Lung (tissue), 12 donors: Measurements from ENCODE around the gene OVOL3. TPM values are rescaled to one million over a fixed set of nuclear protein-coding genes. Genes with fewer than 3 reads are reported as not detected.

Experiments
- ATAC-seq: fragments of 200-7000 bp; cut with Tn5 transposase; one replicate; pipeline ENCODE4 v1.9.1; 2020; ENCODE audit warnings: moderate number of reproducible peaks; ENCODE audit not compliant: insufficient read depth, low FRiP score
- DNase-seq, 3 donors: peaks; one replicate each; pipeline ENCODE4 v3.0.0-alpha.2; 2013 to 2017
- H3K27ac ChIP-seq, 2 donors: one replicate each; pipeline ENCODE4 v1.5.1; 2013; ENCODE audit warnings: mild to moderate bottlenecking in 2 of 2, moderate library complexity in 2 of 2, control low read depth in 1 of 2, inconsistent platforms in 1 of 2, low read depth in 1 of 2, low read length in 1 of 2
- H3K27me3 ChIP-seq, 3 donors: one replicate each; pipeline ENCODE4 v1.5.1; 2013; ENCODE audit warnings: low read length in 2 of 3; ENCODE audit not compliant: control insufficient read depth in 3 of 3, insufficient read depth in 3 of 3
- H3K36me3 ChIP-seq, 4 donors: one replicate each; pipeline ENCODE4 v1.5.1; 2013; ENCODE audit warnings: low read length in 4 of 4, mild to moderate bottlenecking in 1 of 4, moderate library complexity in 1 of 4; ENCODE audit not compliant: control insufficient read depth in 4 of 4, insufficient read depth in 4 of 4
- H3K4me1 ChIP-seq, 5 donors: one replicate each; pipeline ENCODE4 v1.5.1; 2013; ENCODE audit warnings: low read length in 5 of 5, mild to moderate bottlenecking in 2 of 5, moderate library complexity in 1 of 5; ENCODE audit not compliant: control insufficient read depth in 5 of 5, insufficient read depth in 5 of 5
- H3K4me3 ChIP-seq: one replicate; pipeline ENCODE4 v1.5.1; 2013; ENCODE audit warnings: mild to moderate bottlenecking, control low read depth, moderate library complexity
- H3K9ac ChIP-seq, 2 donors: one replicate each; pipeline ENCODE4 v1.5.1; 2013; ENCODE audit warnings: low read length in 2 of 2, control low read depth in 1 of 2; ENCODE audit not compliant: insufficient read depth in 1 of 2
- H3K9me3 ChIP-seq, 4 donors: one replicate each; pipeline ENCODE4 v1.5.1; 2013; ENCODE audit warnings: low read length in 3 of 4, mild to moderate bottlenecking in 1 of 4, moderate library complexity in 1 of 4; ENCODE audit not compliant: control insufficient read depth in 4 of 4, insufficient read depth in 3 of 4
- CTCF ChIP-seq: IDR thresholded peaks from 2 replicates; pipeline ENCODE4 v1.5.1; 2012; ENCODE audit warnings: mild to moderate bottlenecking; ENCODE audit errors: control extremely low read depth, extremely low read depth
- WGBS, 2 donors: extraction: QIAGEN DNeasy Blood & Tissue Kit; methylation state at CpG; one replicate each; pipeline ENCODE4 v1.1.7; 2013; 5-methylcytosine and 5-hydroxymethylcytosine counted together
- polyA plus RNA-seq, 2 donors: library from polyadenylated mRNA; stranded (reverse); fragments of 200-250 nt; gene quantifications; one replicate each; pipeline ENCODE4 v1.2.1, GENCODE V29; 2013
- total RNA-seq, 2 donors: library from RNA; depleted of rRNA in 1 of 2; stranded (reverse); fragments of >200 nt in 1 of 2; gene quantifications; one replicate each; pipeline ENCODE4 v1.2.1, GENCODE V29; 2014 to 2021
- donor health status: control.
- donor health status: control.
- donor health status: Bipolar disorder and iron deficiency.
- donor health status: healthy.
- donor health status: DM: yes; HTN: yes; CAD: no.

Gene OVOL3
- total and polyA plus RNA-seq, 4 donors: not detected

- no peak overlapping the region for H3K4me3 ChIP-seq
- WGBS, 2 donors: 80 to 92% methylated on average over 13 of the region's 13 CpGs
- no peaks in the 10 kb centered on the region for H3K27me3 ChIP-seq
- no peak overlapping the region for H3K27ac ChIP-seq
- ATAC-seq (no peak), DNase-seq (no peak)
- H3K36me3 ChIP-seq: peaks cover 0 to 3% (median 0%) of the 10 kb centered on the region in 4 donors
- H3K9ac ChIP-seq: no peak overlapping the region
- no peaks in the 10 kb centered on the region for H3K9me3 ChIP-seq
- no peak for TF ChIP-seq CTCF
- no peaks in the 10 kb centered on the region for H3K4me1 ChIP-seq
These were observed 19.8 kb upstream of the OVOL3 start for GRCh38 chr19:36090910-36091695.

DNA sequence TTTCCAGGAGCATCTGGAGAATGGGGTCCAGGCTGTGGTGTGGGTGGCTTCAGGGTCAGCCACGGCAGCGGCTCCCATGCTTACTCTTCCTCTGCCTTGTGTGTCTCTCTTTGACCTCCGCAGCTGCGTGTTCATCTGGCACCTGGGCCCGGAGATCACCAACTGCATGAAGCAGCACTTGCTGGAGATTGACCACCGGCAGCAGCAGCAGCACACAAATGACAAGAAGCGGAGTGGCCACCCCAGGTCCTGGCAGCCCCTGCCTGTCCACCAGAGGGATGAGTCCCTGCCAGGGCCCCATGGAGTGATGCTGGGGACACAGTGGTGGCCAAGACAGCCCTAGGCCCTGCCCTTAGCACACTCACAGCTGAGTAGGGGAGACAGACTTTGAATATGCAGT is 18.4 kb upstream of the OVOL3 start:
- ATAC-seq (no peak), DNase-seq (no peak)
- no peaks in the 10 kb centered on the region for H3K9me3 ChIP-seq
- no peaks in the 10 kb centered on the region for H3K4me1 ChIP-seq
- no peak overlapping the region for H3K9ac ChIP-seq
- TF ChIP-seq CTCF: no peak
- H3K4me3 ChIP-seq: no peak overlapping the region
- H3K27ac ChIP-seq: no peak overlapping the region
- H3K36me3 ChIP-seq: peaks cover 0 to 3% (median 0%) of the 10 kb centered on the region in 4 donors
- no peaks in the 10 kb centered on the region for H3K27me3 ChIP-seq
- WGBS, 2 donors: 96 to 97% methylated on average over 7 of the region's 7 CpGs

DNA sequence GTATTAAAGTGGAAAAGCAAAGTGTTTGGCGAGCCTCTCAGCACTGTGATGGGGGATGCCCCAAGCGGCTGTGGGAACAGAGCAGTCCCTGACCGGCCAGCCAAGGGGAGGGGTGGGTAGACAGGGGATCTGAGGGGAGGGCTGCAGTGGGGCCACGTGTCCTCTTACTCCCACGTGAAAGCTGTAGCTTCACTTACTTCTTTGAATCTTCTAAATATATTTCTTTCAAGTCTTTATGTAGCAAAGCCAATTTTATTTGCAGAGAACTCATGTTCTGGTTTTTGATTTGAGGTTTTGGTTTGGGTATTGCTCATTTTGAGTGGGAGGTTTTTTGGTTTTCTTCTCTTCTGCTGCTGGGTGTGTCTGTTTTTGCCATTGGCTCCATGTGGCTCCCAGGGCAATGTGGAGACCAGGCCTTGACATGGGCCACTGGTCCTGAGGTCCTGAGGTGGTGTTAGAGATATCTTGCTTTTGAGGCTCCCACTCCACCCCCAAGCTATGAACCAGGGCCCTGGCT is 17.7 kb upstream of the OVOL3 start:
- no peak overlapping the region for H3K4me3 ChIP-seq
- TF ChIP-seq CTCF: no peak

More for the DNA sequence above, 17.7 kb upstream of the OVOL3 start:
- Histone ChIP-seq H3K9me3 (no peaks in the 10 kb centered on the region), H3K4me1 (no peaks in the 10 kb centered on the region), H3K27ac (no peak overlapping the region), H3K27me3 (no peaks in the 10 kb centered on the region), H3K9ac (no peak overlapping the region), H3K36me3 (peaks cover 0 to 3% (median 0%) of the 10 kb centered on the region in 4 donors)
- no peak for ATAC-seq
- DNase-seq: no peak
- WGBS, 2 donors: 89 to 95% methylated on average over 5 of the region's 5 CpGs
